ENCODE results near the gene STK38L.

The STK38L gene

GRCh38 chr12:27331927-27332324 lies 87.8 kb downstream of the STK38L start:
- H3K4me3 ChIP-seq (ENCODE audit: low read depth in 1 of 2, low read length in 2 of 2), result peak overlapping the region; percentile 31 to 85
- no peaks in the 10 kb centered on the region for H3K9me3 ChIP-seq (ENCODE audit: low read length)
- no peak overlapping the region for H3K9ac ChIP-seq (ENCODE audit: low read length)
- H3K27me3 ChIP-seq (ENCODE audit: control insufficient read depth in 1 of 2, insufficient read depth in 2 of 2, low read length in 2 of 2), result no peaks in the 10 kb centered on the region
- H3K27ac ChIP-seq (ENCODE audit: low read depth, low read length), result peak overlapping the region; percentile 29
- H3K36me3 ChIP-seq (ENCODE audit: insufficient read depth, low read length), result peaks cover 5% of the 10 kb centered on the region
- H3K4me1 ChIP-seq (ENCODE audit: insufficient read depth, low read length), result peaks cover 18% of the 10 kb centered on the region

GRCh38 chr12:27332407-27332713 lies 88.3 kb downstream of the STK38L start:
- Histone ChIP-seq H3K4me1 (ENCODE audit: insufficient read depth, low read length) (peaks cover 18% of the 10 kb centered on the region), H3K4me3 (ENCODE audit: low read depth in 1 of 2, low read length in 2 of 2) (peak overlapping the region; percentile 31 to 85), H3K27me3 (ENCODE audit: control insufficient read depth in 1 of 2, insufficient read depth in 2 of 2, low read length in 2 of 2) (no peaks in the 10 kb centered on the region), H3K9me3 (ENCODE audit: low read length) (no peaks in the 10 kb centered on the region), H3K36me3 (ENCODE audit: insufficient read depth, low read length) (peaks cover 5% of the 10 kb centered on the region), H3K9ac (ENCODE audit: low read length) (no peak overlapping the region), H3K27ac (ENCODE audit: low read depth, low read length) (peak overlapping the region; percentile 29)

- H3K27me3 ChIP-seq (ENCODE audit: control insufficient read depth in 1 of 2, insufficient read depth in 2 of 2, low read length in 2 of 2), result no peaks in the 10 kb centered on the region
These were observed 88.8 kb downstream of the STK38L start, which contains the start of gene BMAL2 for GRCh38 chr12:27332714-27333402. Gene BMAL2, plus strand, starts transcription at chr12:27332836. Its CDS starts 237 bp downstream, at chr12:27333073.

GRCh38 chr12:27333403-27334009 lies 89.4 kb downstream of the STK38L start:
- no peaks in the 10 kb centered on the region for H3K36me3 ChIP-seq (ENCODE audit: insufficient read depth, low read length)
- peaks cover 18% of the 10 kb centered on the region for H3K4me1 ChIP-seq (ENCODE audit: insufficient read depth, low read length)
- peak overlapping the region; percentile 74 to 86 for H3K4me3 ChIP-seq (ENCODE audit: low read depth in 1 of 2, low read length in 2 of 2)
- no peaks in the 10 kb centered on the region for H3K9me3 ChIP-seq (ENCODE audit: low read length)
- H3K27me3 ChIP-seq (ENCODE audit: control insufficient read depth in 1 of 2, insufficient read depth in 2 of 2, low read length in 2 of 2), result no peaks in the 10 kb centered on the region
- H3K9ac ChIP-seq (ENCODE audit: low read length), result peak overlapping the region; percentile 28
- H3K27ac ChIP-seq (ENCODE audit: low read depth, low read length), result no peak overlapping the region

More at GRCh38 chr12:27332714-27333402, 88.8 kb downstream of the STK38L start, which contains the start of gene BMAL2:
- peaks cover 18% of the 10 kb centered on the region for H3K4me1 ChIP-seq (ENCODE audit: insufficient read depth, low read length)
- peak within 1 kb of the TSS; percentile 28 for H3K9ac ChIP-seq (ENCODE audit: low read length)
- H3K36me3 ChIP-seq (ENCODE audit: insufficient read depth, low read length), result peaks cover under 1% of the 10 kb centered on the region
- H3K27ac ChIP-seq (ENCODE audit: low read depth, low read length), result peak within 1 kb of the TSS; percentile 29
- peak within 1 kb of the TSS; percentile 85 to 86 for H3K4me3 ChIP-seq (ENCODE audit: low read depth in 1 of 2, low read length in 2 of 2)
- no peaks in the 10 kb centered on the region for H3K9me3 ChIP-seq (ENCODE audit: low read length)

GRCh38 chr12:27334042-27334720 lies 90.1 kb downstream of the STK38L start:
- Histone ChIP-seq H3K9ac (ENCODE audit: low read length) (no peak overlapping the region), H3K9me3 (ENCODE audit: low read length) (no peaks in the 10 kb centered on the region), H3K4me1 (ENCODE audit: insufficient read depth, low read length) (peaks cover 18% of the 10 kb centered on the region), H3K27ac (ENCODE audit: low read depth, low read length) (no peak overlapping the region), H3K27me3 (ENCODE audit: control insufficient read depth in 1 of 2, insufficient read depth in 2 of 2, low read length in 2 of 2) (no peaks in the 10 kb centered on the region), H3K36me3 (ENCODE audit: insufficient read depth, low read length) (no peaks in the 10 kb centered on the region), H3K4me3 (ENCODE audit: low read depth in 1 of 2, low read length in 2 of 2) (peak overlapping the region in 1 of 2 donors; percentile 74)

GRCh38 chr12:27334721-27335082 lies 90.6 kb downstream of the STK38L start:
- no peak overlapping the region for H3K27ac ChIP-seq (ENCODE audit: low read depth, low read length)
- H3K36me3 ChIP-seq (ENCODE audit: insufficient read depth, low read length), result no peaks in the 10 kb centered on the region
- peaks cover 18% of the 10 kb centered on the region for H3K4me1 ChIP-seq (ENCODE audit: insufficient read depth, low read length)

GRCh38 chr12:27335364-27336281 lies 91.5 kb downstream of the STK38L start:
- Histone ChIP-seq H3K4me3 (ENCODE audit: low read depth in 1 of 2, low read length in 2 of 2) (no peak overlapping the region), H3K36me3 (ENCODE audit: insufficient read depth, low read length) (no peaks in the 10 kb centered on the region), H3K4me1 (ENCODE audit: insufficient read depth, low read length) (peaks cover 18% of the 10 kb centered on the region), H3K9ac (ENCODE audit: low read length) (no peak overlapping the region), H3K27me3 (ENCODE audit: control insufficient read depth in 1 of 2, insufficient read depth in 2 of 2, low read length in 2 of 2) (no peaks in the 10 kb centered on the region), H3K27ac (ENCODE audit: low read depth, low read length) (no peak overlapping the region), H3K9me3 (ENCODE audit: low read length) (no peaks in the 10 kb centered on the region)

More at GRCh38 chr12:27334721-27335082, 90.6 kb downstream of the STK38L start:
- H3K9me3 ChIP-seq (ENCODE audit: low read length), result no peaks in the 10 kb centered on the region
- H3K9ac ChIP-seq (ENCODE audit: low read length), result no peak overlapping the region
- no peaks in the 10 kb centered on the region for H3K27me3 ChIP-seq (ENCODE audit: control insufficient read depth in 1 of 2, insufficient read depth in 2 of 2, low read length in 2 of 2)
- no peak overlapping the region for H3K4me3 ChIP-seq (ENCODE audit: low read depth in 1 of 2, low read length in 2 of 2)

- Histone ChIP-seq H3K27ac (ENCODE audit: low read depth, low read length) (no peak overlapping the region), H3K27me3 (ENCODE audit: control insufficient read depth in 1 of 2, insufficient read depth in 2 of 2, low read length in 2 of 2) (no peaks in the 10 kb centered on the region), H3K9me3 (ENCODE audit: low read length) (no peaks in the 10 kb centered on the region), H3K4me1 (ENCODE audit: insufficient read depth, low read length) (peaks cover 13% of the 10 kb centered on the region), H3K36me3 (ENCODE audit: insufficient read depth, low read length) (no peaks in the 10 kb centered on the region), H3K4me3 (ENCODE audit: low read depth in 1 of 2, low read length in 2 of 2) (no peak overlapping the region), H3K9ac (ENCODE audit: low read length) (no peak overlapping the region)
These were observed 92.2 kb downstream of the STK38L start for GRCh38 chr12:27336282-27336653.

- H3K9me3 ChIP-seq (ENCODE audit: low read length), result no peaks in the 10 kb centered on the region
- no peaks in the 10 kb centered on the region for H3K27me3 ChIP-seq (ENCODE audit: control insufficient read depth in 1 of 2, insufficient read depth in 2 of 2, low read length in 2 of 2)
- H3K27ac ChIP-seq (ENCODE audit: low read depth, low read length), result no peak overlapping the region
- no peak overlapping the region for H3K9ac ChIP-seq (ENCODE audit: low read length)
- H3K4me3 ChIP-seq (ENCODE audit: low read depth in 1 of 2, low read length in 2 of 2), result no peak overlapping the region
- peaks cover 2% of the 10 kb centered on the region for H3K4me1 ChIP-seq (ENCODE audit: insufficient read depth, low read length)
- no peaks in the 10 kb centered on the region for H3K36me3 ChIP-seq (ENCODE audit: insufficient read depth, low read length)
These were observed 93.3 kb downstream of the STK38L start for GRCh38 chr12:27337376-27337775.

- Histone ChIP-seq H3K4me3 (ENCODE audit: low read depth in 1 of 2, low read length in 2 of 2) (no peak overlapping the region), H3K27me3 (ENCODE audit: control insufficient read depth in 1 of 2, insufficient read depth in 2 of 2, low read length in 2 of 2) (no peaks in the 10 kb centered on the region), H3K36me3 (ENCODE audit: insufficient read depth, low read length) (no peaks in the 10 kb centered on the region), H3K9ac (ENCODE audit: low read length) (no peak overlapping the region), H3K4me1 (ENCODE audit: insufficient read depth, low read length) (no peaks in the 10 kb centered on the region), H3K27ac (ENCODE audit: low read depth, low read length) (no peak overlapping the region), H3K9me3 (ENCODE audit: low read length) (no peaks in the 10 kb centered on the region)
These were observed 94.4 kb downstream of the STK38L start for GRCh38 chr12:27338473-27338872.

- H3K36me3 ChIP-seq (ENCODE audit: insufficient read depth, low read length), result no peaks in the 10 kb centered on the region
- H3K9me3 ChIP-seq (ENCODE audit: low read length), result no peaks in the 10 kb centered on the region
- H3K9ac ChIP-seq (ENCODE audit: low read length), result no peak overlapping the region
- no peak overlapping the region for H3K4me3 ChIP-seq (ENCODE audit: low read depth in 1 of 2, low read length in 2 of 2)
- no peaks in the 10 kb centered on the region for H3K4me1 ChIP-seq (ENCODE audit: insufficient read depth, low read length)
- H3K27me3 ChIP-seq (ENCODE audit: control insufficient read depth in 1 of 2, insufficient read depth in 2 of 2, low read length in 2 of 2), result no peaks in the 10 kb centered on the region
- no peak overlapping the region for H3K27ac ChIP-seq (ENCODE audit: low read depth, low read length)
These were observed 96.9 kb downstream of the STK38L start for GRCh38 chr12:27340971-27341370.

Measured in muscle layer of colon (tissue), 2 donors.